HG02588 (cell line): ENCODE measurements around the gene ENTPD2.

Experiments used
- ATAC-seq: cut with Tn5 transposase; IDR thresholded peaks from one replicate; pipeline ENCODE4 v1.9.1; 2021; ENCODE audit warnings: mild to moderate bottlenecking, moderate library complexity; ENCODE audit not compliant: unreplicated experiment

ENTPD2 gene

DNA sequence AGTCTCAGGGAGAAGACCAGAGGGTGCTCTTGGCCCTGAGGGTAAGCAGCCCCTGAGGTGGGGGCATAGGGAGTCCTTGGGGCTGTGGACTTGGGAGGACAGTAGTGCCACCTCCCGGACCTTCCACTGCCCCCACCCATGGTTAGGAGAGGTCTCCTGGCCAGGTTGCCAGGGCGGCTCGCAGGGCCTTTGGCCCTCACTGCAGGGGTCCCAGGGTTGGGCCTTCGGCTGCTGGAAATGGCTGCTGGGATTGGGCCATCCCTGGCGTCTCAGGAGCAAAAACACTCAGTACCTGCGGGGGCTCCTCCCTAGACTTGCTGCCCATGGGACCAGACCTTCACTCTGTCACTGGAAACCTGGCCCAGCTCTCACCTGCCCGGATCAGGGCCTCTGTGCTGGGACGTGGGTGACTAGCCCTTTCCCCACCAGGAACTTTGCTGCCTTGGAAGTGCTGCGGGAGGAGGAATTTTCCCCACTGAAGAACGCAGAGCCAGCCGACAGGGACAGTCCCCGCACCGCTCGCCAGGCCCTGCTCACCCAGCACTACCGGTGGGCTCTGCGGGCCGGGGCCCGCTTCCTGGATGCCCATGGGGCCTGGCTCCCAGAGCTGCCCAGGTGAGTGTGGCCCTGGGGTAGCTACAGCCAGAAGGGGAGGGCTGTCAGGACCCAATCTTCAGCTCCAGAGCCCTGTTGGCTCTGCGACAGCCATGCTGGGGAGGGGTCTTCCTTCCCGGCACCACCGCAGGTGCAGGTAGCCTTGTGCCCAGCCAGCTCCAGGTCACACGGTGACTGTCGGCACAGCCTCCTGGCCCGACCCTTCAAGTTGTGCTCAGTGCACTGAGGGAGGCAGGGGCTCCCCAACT is 26.6 kb upstream of the ENTPD2 start:
- no peak for ATAC-seq

DNA sequence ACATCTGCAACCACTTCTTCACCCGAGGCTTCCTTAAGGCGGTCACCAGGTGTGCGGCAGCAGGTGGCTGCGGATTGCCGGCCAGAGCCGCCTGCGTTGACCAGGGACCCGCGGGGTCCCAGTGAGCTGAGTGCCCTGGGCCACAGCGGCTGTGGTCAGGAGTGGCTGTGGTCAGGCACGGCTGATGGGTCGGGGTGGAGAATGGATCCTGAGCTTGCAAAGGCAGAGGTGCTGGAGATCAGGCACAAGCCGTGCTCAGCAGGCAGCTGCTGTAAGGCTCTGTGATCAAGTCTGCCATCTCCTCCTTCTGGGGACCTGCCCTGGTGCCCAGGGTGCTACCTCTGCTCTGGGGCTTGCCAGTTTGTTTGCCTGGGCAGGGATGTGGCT is 25.5 kb upstream of the ENTPD2 start:
- no peak for ATAC-seq

DNA sequence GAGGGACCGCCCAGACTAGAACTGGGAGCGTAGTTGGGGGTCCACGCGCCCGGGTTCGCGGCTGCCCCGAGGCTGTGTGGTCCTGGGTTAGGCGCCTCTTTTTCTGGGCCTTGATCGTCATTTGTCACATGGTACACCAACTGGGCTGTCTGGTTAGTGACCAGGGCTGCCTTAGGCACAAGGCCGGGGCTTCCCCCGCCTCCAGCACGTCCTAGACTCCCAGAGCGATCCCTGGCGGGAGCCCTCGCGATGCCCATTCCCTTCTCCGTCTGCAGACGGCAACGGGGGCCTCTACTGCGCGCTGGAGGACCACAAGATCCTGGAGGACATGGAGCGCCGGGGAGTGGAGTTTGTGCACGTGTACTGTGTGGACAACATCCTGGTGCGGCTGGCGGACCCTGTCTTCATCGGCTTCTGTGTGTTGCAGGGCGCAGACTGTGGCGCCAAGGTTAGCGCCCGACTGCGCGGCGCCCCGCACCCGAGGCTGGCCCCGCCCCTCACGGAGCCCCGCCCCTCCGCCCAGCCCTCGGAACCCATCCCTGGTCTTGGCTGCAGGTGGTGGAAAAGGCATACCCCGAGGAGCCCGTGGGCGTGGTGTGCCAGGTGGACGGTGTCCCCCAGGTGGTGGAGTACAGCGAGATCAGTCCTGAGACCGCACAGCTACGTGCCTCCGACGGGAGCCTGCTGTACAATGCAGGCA is 25.0 kb upstream of the ENTPD2 start:
- ATAC-seq = no peak

DNA sequence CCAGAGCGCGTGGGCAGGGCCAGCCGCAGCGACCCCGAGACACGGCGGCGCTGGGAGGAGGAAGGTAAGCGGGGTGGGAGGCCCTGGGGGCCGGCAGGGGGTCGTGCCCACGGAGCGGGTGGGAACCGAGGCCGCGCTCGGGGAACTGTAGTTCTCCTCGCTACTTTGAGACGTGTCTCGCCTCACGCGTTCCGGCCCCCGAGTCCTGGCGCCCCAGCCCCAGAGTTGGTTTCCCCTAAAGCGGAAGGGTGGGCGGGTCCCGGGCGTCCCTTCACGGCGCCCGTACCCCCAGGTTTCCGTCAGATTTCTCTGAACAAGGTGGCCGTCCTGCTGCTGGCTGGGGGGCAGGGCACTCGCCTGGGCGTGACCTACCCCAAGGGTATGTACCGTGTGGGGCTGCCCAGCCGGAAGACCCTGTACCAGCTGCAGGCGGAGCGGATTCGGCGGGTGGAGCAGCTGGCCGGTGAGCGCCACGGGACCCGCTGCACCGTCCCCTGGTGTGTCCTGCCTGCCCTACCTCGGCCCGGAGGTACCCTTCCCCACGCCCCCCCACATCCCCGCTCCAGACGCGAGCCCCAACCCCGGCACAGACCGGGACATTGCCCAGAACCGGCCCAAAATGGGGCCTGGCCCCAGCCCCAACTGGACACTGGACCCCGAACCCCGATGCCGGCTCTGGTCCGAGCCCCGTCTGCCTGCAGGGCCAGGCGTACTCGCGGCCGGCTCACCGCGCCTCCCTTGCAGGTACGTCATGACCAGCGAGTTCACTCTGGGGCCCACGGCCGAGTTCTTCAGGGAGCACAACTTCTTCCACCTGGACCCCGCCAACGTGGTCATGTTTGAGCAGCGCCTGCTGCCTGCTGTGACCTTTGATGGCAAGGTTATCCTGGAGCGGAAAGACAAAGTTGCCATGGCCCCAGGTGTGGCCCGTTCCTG is 24.2 kb upstream of the ENTPD2 start:
- ATAC-seq = peak; percentile 11

DNA sequence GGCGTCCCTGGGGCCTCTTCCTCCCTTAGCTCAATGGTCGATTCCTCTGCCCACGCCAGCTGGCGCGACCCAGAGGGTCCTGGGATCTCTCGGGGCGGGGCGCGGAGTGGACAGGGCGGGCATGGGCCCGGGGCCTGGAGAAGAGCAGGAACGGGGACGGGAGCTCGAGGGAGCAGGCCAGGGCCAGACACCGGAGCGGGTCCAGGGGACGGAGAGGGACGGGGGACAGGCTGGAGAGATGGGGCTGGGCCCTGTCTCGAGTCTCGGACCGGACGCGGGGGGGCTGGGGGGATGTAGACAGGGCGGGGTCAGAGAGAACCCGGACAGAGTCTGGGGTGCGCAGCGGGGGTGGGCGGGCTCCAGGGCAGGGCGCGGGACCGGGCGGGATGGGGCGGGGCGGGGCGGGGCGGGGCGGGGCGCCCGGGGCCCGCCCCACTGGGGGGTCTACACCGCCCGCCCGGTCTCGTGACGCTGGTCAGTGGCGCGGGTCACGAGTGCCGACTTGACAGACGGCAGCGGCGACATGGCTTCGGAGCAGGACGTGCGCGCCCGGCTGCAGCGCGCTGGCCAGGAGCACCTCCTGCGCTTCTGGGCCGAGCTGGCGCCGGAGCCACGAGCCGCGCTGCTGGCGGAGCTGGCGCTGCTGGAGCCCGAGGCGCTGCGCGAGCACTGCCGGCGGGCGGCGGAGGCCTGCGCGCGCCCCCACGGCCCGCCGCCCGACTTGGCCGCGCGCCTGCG is 23.3 kb upstream of the ENTPD2 start, which contains the start of gene UAP1L1:
Gene UAP1L1 (plus strand): TSS at position 508 of the 738 bp plus-strand sequence. CDS start 16 bp downstream, at position 524.
- peak; percentile 42 for ATAC-seq

GRCh38 chr9:137076636-137077009 is 22.8 kb upstream of the ENTPD2 start:
- no peak for ATAC-seq

DNA sequence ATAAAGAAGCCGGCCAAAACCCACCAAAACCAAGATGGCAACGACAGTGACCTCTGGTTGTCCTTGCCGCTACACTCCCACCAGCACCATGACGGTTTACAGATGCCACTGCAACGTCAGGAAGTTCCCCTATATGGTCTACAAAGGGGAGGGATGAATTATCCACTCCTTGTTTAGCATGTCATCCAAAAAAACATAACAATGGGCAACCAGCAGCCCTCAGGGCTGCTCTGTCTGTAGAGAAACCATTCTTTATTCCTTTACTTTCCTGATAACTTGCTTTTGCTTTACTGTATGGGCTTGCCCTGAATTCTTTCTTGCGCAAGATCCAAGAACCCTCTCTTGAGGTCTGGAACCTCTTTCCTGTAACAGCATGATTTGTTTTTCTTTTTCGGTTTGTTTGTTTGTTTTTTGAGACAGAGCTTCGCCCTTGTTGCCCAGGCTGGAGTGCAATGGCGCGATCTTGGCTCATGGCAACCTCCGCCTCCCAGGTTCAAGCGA is 21.5 kb upstream of the ENTPD2 start:
- no peak for ATAC-seq

- no peak for ATAC-seq
Observed at GRCh38 chr9:137074657-137075274, 20.9 kb upstream of the ENTPD2 start.

- no peak for ATAC-seq
Observed at GRCh38 chr9:137073992-137074399, 20.1 kb upstream of the ENTPD2 start.

DNA sequence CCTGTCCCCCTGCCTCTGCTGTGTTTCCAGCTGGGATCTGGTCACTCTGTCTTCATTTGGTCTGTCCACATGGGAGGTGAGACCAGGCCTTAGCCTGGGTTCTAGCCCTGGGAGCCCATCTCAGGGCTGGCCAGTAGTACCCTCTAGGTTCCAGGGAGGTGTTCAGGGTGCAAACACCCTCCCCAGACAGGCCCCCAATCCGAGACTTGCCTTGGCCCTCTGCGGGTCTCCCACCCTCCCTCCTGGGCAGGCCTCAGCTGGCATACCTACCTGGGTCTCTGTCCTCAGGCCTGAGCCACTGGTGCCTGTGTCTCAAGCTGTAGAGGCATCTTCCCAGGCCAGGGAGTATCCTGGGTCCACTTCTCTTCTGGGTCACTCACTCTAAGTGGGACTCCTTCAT is 17.4 kb upstream of the ENTPD2 start:
- no peak for ATAC-seq

DNA sequence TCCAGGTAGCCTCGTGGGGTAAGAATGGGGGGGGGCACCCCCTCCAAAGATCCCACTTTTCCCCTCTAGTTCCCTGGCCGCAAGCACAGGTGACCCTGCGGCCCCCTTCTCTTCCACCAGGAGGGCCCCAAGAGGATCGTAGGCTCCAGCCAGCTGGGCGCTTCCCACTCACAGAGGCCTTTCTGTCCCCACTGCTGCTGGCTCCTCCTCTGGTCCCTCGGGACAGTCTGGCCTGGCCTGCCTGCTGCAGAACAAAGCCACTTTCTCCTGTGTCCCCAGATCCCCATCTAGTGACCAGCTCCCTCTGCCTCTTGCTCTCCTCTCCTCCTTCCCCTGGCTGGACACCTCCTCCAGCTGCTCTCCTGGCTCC is 17.0 kb upstream of the ENTPD2 start:
- ATAC-seq = no peak

- peak; percentile 62 for ATAC-seq
Observed at GRCh38 chr9:137070201-137070905, 16.5 kb upstream of the ENTPD2 start, which contains the start of gene SAPCD2. SAPCD2 (minus strand) TSS chr9:137070557; CDS start chr9:137070460, 97 bp downstream.

GRCh38 chr9:137069508-137070091 is 15.7 kb upstream of the ENTPD2 start:
- ATAC-seq = peak; percentile 21

GRCh38 chr9:137068539-137069507 is 15.0 kb upstream of the ENTPD2 start:
- ATAC-seq = no peak

DNA sequence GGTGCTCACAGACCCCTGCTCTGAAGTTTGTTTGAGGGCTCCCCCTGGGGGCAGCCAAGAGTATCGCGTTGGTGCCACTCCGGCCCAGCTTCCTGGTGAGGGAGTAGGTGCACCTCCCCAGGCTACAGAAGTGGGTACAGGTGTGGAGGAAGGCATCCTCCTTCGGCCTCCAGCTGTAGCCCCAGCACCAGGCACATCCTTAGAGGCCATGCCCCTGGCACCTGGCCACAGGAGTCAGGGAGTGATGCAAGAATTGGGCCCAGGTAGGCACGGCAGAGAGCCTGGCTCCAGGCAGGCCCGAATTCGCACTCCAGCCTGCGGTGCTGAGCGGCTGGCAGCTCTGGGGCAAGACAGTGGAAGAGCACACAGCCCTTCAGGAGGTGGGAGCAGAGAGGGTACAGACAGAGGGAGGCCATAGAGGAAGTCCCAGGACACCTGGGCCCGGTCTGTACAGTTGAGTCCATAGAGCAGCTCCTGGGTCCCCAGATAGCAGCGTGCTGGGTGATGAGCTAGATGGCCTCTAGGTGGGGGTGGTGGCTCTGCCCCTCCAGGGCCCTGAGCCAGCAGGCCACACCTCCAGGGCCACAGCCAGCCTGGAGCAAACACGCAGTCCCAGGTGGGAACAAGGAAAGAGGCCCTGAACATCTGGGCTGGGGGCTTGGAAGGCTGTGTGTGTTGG is 14.1 kb upstream of the ENTPD2 start:
- no peak for ATAC-seq

GRCh38 chr9:137066096-137066861 is 12.4 kb upstream of the ENTPD2 start:
- ATAC-seq = no peak
